OCI-M1 (cell line): Measurements from ENCODE around the gene NT5DC4.
"Not testable (repeated sequence)": the region's sequence is repeated elsewhere in the genome, so short reads cannot be mapped to it uniquely, and the experiment has no call there.

Source experiments
- DNase-seq: peaks from one replicate; lab custom pipeline; 2025; lab: John Stamatoyannopoulos, UW

The NT5DC4 gene

GRCh38 chr2:112699984-112700667 lies 20.7 kb upstream of the NT5DC4 start:
- peak; percentile 89 for DNase-seq

GRCh38 chr2:112701052-112701451 lies 19.8 kb upstream of the NT5DC4 start:
- peak; percentile 68 for DNase-seq

DNA sequence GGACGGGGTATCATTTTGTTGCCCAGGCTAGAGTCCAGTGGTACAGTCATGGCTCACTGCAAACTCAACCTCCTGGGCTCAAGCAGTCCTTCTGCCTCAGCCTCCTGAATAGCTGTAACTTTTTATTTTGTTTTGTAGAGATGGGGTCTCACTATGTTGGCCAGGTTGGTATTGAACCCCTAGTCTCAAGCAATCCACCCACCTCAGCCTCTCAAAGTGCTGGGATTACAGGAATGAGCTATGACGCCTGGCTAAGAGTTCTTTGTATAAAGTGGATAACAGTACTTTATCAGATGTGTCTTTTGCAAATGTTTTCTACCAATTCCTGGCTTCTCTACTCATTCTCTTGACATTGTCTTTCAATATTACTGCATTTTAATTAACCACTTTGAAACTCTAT lies 17.1 kb upstream of the NT5DC4 start:
- no peak for DNase-seq

DNA sequence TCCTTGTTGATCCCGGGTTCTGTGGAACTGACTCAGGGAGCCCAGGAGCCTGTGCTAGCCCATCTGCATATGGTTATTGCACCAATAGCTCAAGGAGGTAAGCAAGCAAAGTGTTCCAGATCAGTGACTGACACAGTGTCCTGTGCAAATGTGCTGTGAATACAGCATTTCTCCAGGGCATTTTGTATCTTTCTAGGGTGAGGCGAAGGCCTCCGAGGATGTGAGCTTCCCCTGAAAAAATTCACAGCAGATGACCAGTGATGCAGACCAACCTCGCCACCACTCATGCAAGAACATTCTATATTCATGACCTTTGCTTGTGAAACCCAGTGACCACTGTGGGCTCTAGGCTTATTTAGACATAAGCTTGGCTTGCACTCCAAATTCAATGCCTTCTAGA lies 15.2 kb upstream of the NT5DC4 start:
- DNase-seq: peak; percentile 53

- peak; percentile 97 for DNase-seq
These were observed 14.6 kb upstream of the NT5DC4 start for GRCh38 chr2:112706170-112706664.

DNA sequence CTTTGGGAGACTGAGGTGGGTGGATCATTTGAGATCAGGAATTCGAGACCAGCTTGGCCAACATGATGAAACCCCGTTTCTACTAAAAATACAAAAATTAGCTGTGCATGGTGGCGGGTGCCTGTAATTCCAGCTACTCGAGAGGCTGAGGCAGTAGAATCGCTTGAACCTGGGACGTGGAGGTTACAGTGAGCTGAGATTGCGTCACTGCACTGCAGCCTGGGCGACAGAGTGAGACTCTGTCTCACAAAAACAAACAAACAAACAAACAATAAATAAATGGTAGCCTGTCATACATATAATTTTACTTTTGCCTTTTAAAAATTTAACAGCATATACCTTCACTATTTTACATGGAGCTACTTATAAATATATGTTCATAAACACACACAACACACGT lies 13.9 kb upstream of the NT5DC4 start:
- not testable (repeated sequence) for DNase-seq

DNA sequence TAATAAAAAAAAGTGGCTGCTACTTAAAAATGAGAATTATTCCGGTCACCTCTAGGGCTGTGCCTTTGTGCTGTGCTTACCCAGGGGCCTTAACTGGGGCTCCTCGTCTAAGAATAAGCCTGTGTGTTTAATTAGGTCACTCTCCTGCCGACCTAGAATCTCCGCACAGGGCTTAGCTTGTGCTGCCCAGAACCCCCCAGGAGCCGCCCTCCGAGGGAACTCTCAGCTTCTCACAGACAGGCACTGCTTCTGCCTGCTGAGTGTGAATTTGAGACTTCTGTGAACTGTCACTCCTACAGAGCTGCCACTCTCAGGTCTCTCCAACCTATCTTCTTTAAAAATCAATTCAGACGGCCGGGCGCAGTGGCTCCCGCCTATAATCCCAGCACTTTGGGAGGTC lies 11.9 kb upstream of the NT5DC4 start:
- no peak for DNase-seq

GRCh38 chr2:112709703-112710102 lies 11.1 kb upstream of the NT5DC4 start:
- no peak for DNase-seq

GRCh38 chr2:112710956-112711750 lies 9.7 kb upstream of the NT5DC4 start:
- DNase-seq: no peak

GRCh38 chr2:112712465-112712864 lies 8.4 kb upstream of the NT5DC4 start:
- no peak for DNase-seq

GRCh38 chr2:112712903-112713584 lies 7.8 kb upstream of the NT5DC4 start:
- DNase-seq: no peak

GRCh38 chr2:112713585-112713925 lies 7.3 kb upstream of the NT5DC4 start:
- DNase-seq: no peak

- DNase-seq: no peak
These were observed 6.9 kb upstream of the NT5DC4 start for GRCh38 chr2:112713926-112714325.

GRCh38 chr2:112714331-112714730 lies 6.5 kb upstream of the NT5DC4 start:
- DNase-seq: no peak

DNA sequence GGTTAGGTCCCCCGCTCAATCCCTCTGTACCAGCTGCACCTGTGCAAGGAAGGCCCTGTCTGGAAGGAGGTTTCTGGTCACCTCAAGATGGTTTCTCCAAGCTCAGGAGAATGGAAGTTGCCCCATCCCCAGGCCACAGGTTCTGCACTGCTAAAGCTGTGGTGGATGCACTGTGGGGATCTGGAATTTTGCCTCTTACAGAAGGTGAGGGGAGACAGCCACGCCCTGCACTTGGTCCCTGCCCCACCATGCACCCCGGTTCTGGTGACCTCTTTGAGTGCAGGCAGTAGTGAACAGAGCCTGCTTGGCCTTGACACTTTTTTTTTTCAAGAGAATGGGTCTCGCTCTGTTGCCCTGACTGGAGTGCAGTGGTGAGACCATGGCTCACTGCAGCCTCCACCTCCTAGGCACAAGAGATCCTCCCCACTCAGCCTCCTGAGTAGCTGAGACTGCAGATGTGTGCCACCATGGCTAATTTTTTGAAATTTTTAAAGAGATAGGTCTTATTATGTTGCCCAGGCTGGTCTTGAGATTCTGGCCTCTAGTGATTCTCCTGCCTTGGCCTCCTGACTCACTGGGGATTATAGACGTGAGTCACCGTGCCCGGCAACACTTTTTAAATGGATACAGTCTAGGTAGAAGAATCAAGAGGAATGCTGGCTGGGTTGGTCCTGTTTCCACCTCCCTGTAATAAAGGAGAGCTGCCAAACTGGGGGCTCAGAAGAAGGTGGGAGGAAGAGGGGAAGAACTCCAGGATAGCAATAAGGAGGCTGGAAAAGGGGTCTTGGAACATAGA lies 5.8 kb upstream of the NT5DC4 start:
- no peak for DNase-seq

DNA sequence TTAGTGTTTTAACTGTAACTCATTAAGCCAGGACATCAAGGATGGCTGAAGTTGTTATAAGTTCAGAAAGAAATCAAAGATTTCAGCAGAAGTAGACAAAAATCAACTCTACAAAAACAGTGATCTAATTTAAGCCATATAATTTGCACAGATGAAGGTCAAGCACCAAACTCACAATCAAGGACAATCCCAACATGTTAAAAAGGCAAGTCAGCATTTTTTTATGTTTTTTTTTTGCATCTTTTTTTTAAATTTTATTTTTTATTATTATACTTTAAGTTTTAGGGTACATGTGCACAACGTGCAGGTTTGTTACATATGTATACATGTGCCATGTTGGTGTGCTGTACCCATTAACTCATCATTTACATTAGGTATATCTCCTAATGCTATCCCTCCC lies 4.7 kb upstream of the NT5DC4 start:
- DNase-seq: not testable (repeated sequence)

GRCh38 chr2:112716826-112717352 lies 3.9 kb upstream of the NT5DC4 start:
- not testable (repeated sequence) for DNase-seq

GRCh38 chr2:112718863-112719370 lies 1.9 kb upstream of the NT5DC4 start:
- DNase-seq: no peak

GRCh38 chr2:112721819-112722522 lies 1.2 kb downstream of the NT5DC4 start:
- no peak for DNase-seq

- no peak for DNase-seq
These were observed 2.2 kb downstream of the NT5DC4 start for GRCh38 chr2:112722816-112723546.
